ENCODE results near the gene FRYL.
A peak's percentile ranks its signal among the peaks of the same experiment; 100 is the strongest.

FRYL gene

GRCh38 chr4:48620831-48621230 is 159.2 kb downstream of the FRYL start:
- DNase-seq (ENCODE audit: low read depth in 2 of 2) = no peak

GRCh38 chr4:48620093-48620492 is 160.0 kb downstream of the FRYL start:
- no peak for DNase-seq (ENCODE audit: low read depth in 2 of 2)

GRCh38 chr4:48604527-48604926 is 175.6 kb downstream of the FRYL start:
- DNase-seq (ENCODE audit: low read depth in 2 of 2) = no peak

- DNase-seq (ENCODE audit: low read depth in 2 of 2) = no peak
These were observed 176.0 kb downstream of the FRYL start for GRCh38 chr4:48604041-48604440.

GRCh38 chr4:48603366-48604003 is 176.6 kb downstream of the FRYL start:
- no peak for DNase-seq (ENCODE audit: low read depth in 2 of 2)

- DNase-seq (ENCODE audit: low read depth in 2 of 2) = no peak
These were observed 177.3 kb downstream of the FRYL start for GRCh38 chr4:48602763-48603162.

- DNase-seq (ENCODE audit: low read depth in 2 of 2) = no peak
These were observed 177.9 kb downstream of the FRYL start for GRCh38 chr4:48602222-48602621.

GRCh38 chr4:48596336-48596735 is 183.7 kb downstream of the FRYL start:
- DNase-seq (ENCODE audit: low read depth in 2 of 2) = no peak

- DNase-seq (ENCODE audit: low read depth in 2 of 2) = no peak
These were observed 185.9 kb downstream of the FRYL start for GRCh38 chr4:48594180-48594579.

GRCh38 chr4:48591372-48591771 is 188.7 kb downstream of the FRYL start:
- no peak for DNase-seq (ENCODE audit: low read depth in 2 of 2)

GRCh38 chr4:48590884-48591283 is 189.2 kb downstream of the FRYL start:
- no peak for DNase-seq (ENCODE audit: low read depth in 2 of 2)

GRCh38 chr4:48589098-48589445 is 191.0 kb downstream of the FRYL start:
- DNase-seq (ENCODE audit: low read depth in 2 of 2) = no peak

- DNase-seq (ENCODE audit: low read depth in 2 of 2) = no peak
These were observed 191.6 kb downstream of the FRYL start for GRCh38 chr4:48588230-48589097.

GRCh38 chr4:48585401-48585800 is 194.7 kb downstream of the FRYL start:
- DNase-seq (ENCODE audit: low read depth in 2 of 2) = no peak

- peak; percentile 3 to 25 for DNase-seq (ENCODE audit: low read depth in 2 of 2)
These were observed 201.7 kb downstream of the FRYL start for GRCh38 chr4:48578132-48578968.

GRCh38 chr4:48575964-48576363 is 204.1 kb downstream of the FRYL start:
- no peak for DNase-seq (ENCODE audit: low read depth in 2 of 2)

- DNase-seq (ENCODE audit: low read depth in 2 of 2) = no peak
These were observed 208.6 kb downstream of the FRYL start for GRCh38 chr4:48571471-48571870.

- DNase-seq (ENCODE audit: low read depth in 2 of 2) = no peak
These were observed 209.3 kb downstream of the FRYL start for GRCh38 chr4:48570646-48571220.

- no peak for DNase-seq (ENCODE audit: low read depth in 2 of 2)
These were observed 214.1 kb downstream of the FRYL start for GRCh38 chr4:48566034-48566384.

- no peak for DNase-seq (ENCODE audit: low read depth in 2 of 2)
These were observed 214.6 kb downstream of the FRYL start for GRCh38 chr4:48565362-48566033.

- no peak for DNase-seq (ENCODE audit: low read depth in 2 of 2)
These were observed 215.9 kb downstream of the FRYL start for GRCh38 chr4:48564151-48564550.

- DNase-seq (ENCODE audit: low read depth in 2 of 2) = no peak
These were observed 221.3 kb downstream of the FRYL start for GRCh38 chr4:48558819-48559218.
